HG02623 (cell line): Measurements from ENCODE around the gene KRTAP10-4.
"Not testable (repeated sequence)": the region's sequence is repeated elsewhere in the genome, so short reads cannot be mapped to it uniquely, and the experiment has no call there.

Source experiments
- ATAC-seq: cut with Tn5 transposase; IDR thresholded peaks from one replicate; pipeline ENCODE4 v1.9.1; 2021; ENCODE audit warnings: moderate library complexity; ENCODE audit not compliant: unreplicated experiment

KRTAP10-4 gene

GRCh38 chr21:44596068-44596725, 22.7 kb downstream of the KRTAP10-4 start:
- no peak for ATAC-seq

GRCh38 chr21:44598061-44598460, 24.5 kb downstream of the KRTAP10-4 start:
- ATAC-seq: no peak

GRCh38 chr21:44599264-44600029, 25.9 kb downstream of the KRTAP10-4 start:
- no peak for ATAC-seq

GRCh38 chr21:44600118-44600978, 26.8 kb downstream of the KRTAP10-4 start, which contains the start of gene KRTAP10-7:
Gene KRTAP10-7 (plus strand): TSS chr21:44600597. CDS start chr21:44600622, 25 bp downstream.
- not testable (repeated sequence) for ATAC-seq

GRCh38 chr21:44601091-44601490, 27.6 kb downstream of the KRTAP10-4 start:
- ATAC-seq: not testable (repeated sequence)

GRCh38 chr21:44601596-44602462, 28.3 kb downstream of the KRTAP10-4 start:
- no peak for ATAC-seq

GRCh38 chr21:44602463-44602850, 28.9 kb downstream of the KRTAP10-4 start:
- no peak for ATAC-seq

- ATAC-seq: no peak
These were observed 29.8 kb downstream of the KRTAP10-4 start for GRCh38 chr21:44603109-44603875.

GRCh38 chr21:44603911-44604310, 30.4 kb downstream of the KRTAP10-4 start:
- no peak for ATAC-seq

- no peak for ATAC-seq
These were observed 33.0 kb downstream of the KRTAP10-4 start for GRCh38 chr21:44606495-44606894.

GRCh38 chr21:44609193-44609592, 35.7 kb downstream of the KRTAP10-4 start:
- no peak for ATAC-seq

- not testable (repeated sequence) for ATAC-seq
These were observed 36.8 kb downstream of the KRTAP10-4 start for GRCh38 chr21:44610157-44610843.

- no peak for ATAC-seq
These were observed 38.0 kb downstream of the KRTAP10-4 start for GRCh38 chr21:44611551-44611950.

- no peak for ATAC-seq
These were observed 38.5 kb downstream of the KRTAP10-4 start, which contains the start of gene KRTAP10-8 for GRCh38 chr21:44612029-44612486. Gene KRTAP10-8 (plus strand): TSS chr21:44612079. CDS start chr21:44612101, 22 bp downstream.

GRCh38 chr21:44612669-44613229, 39.2 kb downstream of the KRTAP10-4 start:
- no peak for ATAC-seq

GRCh38 chr21:44613386-44614155, 40.0 kb downstream of the KRTAP10-4 start:
- ATAC-seq: no peak

- no peak for ATAC-seq
These were observed 40.7 kb downstream of the KRTAP10-4 start for GRCh38 chr21:44614161-44614631.
